Skeletal muscle cell (primary cell): Measurements from ENCODE around the gene LGR5.

Source experiments
- DNase-seq: peaks from one replicate; pipeline ENCODE4 v3.0.0-alpha.2; 2010; ENCODE audit warnings: low read depth
- H3K4me3 ChIP-seq: 2 replicates; pipeline ENCODE4 v1.5.1; 2011; ENCODE audit warnings: low read depth, mild to moderate bottlenecking, control low read depth, low read length, moderate library complexity

Gene LGR5

GRCh38 chr12:71431991-71432390 is 7.6 kb upstream of the LGR5 start:
- DNase-seq: no peak
- H3K4me3 ChIP-seq: no peak overlapping the region

- H3K4me3 ChIP-seq: no peak overlapping the region
- DNase-seq: no peak
Observed at GRCh38 chr12:71432936-71433335, 6.7 kb upstream of the LGR5 start.

- no peak overlapping the region for H3K4me3 ChIP-seq
Observed at GRCh38 chr12:71436696-71437095, 2.9 kb upstream of the LGR5 start.

DNA sequence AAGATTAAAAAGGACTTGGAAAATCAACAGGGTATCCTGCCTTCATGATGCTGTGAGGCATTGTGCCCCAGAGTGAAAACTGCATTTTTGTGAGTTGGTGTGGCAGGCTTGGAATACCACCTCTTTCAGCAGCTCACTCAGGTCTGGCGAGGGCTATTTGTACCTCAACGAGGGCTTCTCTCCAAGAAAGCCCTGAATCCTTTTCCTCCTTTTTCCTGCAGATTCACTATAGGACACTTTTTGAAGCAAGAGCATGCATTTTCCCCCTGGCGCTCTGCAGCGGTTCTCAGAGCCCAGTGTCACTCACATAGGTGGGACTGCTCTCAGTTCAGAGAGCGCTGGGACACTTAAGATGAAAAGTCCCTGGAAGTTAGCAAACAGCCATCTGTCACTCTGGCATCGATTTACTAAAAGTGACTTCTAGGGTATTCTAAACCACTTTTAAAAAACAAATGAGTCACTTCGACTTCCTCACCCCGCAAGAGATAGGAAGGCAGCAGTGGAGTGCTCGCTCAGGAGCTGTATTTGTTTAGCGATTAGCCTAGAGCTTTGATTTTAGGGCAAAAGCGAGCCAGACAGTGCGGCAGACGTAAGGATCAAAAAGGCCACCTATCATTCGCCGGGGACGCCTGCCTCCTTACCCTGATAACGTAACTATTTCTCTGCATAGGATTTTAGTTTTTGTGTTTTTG is 782 bp upstream of the LGR5 start:
- peak overlapping the region; percentile 54 for H3K4me3 ChIP-seq
- no peak for DNase-seq

More at GRCh38 chr12:71436696-71437095, 2.9 kb upstream of the LGR5 start:
- DNase-seq: no peak

DNA sequence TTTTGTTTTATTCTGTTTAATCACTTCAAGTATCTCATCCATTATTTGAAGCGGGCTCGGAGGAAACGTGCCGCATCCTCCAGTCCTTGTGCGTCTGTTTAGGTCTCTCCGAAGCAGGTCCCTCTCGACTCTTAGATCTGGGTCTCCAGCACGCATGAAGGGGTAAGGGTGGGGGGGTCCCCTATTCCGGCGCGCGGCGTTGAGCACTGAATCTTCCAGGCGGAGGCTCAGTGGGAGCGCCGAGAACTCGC is 311 bp upstream of the LGR5 start:
- no peak for DNase-seq

DNA sequence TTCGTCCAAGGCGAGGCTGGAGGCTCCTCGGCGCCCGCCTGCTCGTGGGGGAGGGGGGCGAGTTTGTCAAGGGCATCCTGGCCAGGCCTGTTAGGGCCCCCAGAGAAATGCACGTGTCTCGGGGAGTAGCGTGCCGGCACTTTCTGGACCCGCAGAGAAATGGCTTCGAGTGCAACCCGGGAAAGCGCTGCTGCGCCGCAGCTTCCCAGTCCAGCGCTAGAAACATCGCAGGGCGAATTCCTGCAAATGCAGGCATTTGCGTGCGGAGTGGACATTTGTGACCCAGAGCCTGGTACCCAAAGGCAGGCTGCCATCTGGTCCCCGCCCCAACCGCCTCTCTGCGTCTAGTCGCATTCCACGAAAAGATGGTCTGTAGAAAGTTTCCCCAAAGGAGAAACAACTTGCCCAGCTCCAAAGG is 756 bp downstream of the LGR5 start:
- peak overlapping the region; percentile 54 for H3K4me3 ChIP-seq
- DNase-seq: no peak

More for the DNA sequence above, 311 bp upstream of the LGR5 start:
- H3K4me3 ChIP-seq: peak overlapping the region; percentile 54

DNA sequence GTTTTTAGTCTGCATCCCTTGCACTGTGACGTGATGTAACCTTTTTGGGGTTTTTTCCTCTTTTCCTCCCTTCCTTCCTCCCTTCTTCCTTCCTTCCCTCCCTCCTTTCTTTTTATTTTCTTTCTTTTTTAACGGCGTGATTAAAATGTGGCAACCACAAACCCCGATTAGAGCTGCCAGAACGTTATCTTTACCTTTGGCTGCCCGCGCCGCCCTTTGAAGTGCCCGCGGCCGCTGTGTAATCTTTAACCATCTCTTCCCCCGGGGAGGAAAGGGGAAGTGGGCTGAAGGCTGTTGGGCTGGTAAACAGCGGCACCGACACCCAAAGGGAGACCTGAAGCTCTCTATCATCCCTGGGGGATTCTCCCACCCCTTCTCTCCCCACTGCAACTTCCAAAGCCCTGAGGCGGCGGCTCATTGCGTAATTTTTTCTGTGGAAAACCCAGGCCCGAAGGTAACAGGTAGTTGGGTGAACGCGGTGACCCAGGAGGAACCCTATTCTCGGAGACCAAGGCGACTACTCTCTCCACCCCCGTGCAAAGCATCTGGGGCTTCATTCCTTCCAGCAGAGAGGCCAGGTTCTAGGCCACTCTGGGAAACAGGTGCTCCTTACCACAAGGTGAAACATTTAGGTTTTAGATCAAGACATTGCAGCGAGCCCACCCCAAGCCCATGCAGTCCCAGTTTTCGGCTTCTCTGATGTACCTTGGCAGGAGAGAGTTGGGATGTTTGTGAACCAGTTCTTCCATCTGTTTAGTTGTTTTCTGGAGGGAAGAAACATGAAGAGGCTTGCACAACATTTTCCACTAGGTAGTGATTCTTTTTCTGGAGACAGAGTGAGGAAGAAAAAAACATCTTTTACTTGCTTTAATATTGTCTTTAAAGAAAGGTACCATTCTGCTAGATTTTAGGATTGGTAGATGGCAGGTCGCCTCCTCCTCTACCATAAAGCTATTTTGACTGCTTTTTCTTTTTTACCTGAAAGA is 1.5 kb downstream of the LGR5 start:
- no peak for DNase-seq
- H3K4me3 ChIP-seq: peak overlapping the region; percentile 54

DNA sequence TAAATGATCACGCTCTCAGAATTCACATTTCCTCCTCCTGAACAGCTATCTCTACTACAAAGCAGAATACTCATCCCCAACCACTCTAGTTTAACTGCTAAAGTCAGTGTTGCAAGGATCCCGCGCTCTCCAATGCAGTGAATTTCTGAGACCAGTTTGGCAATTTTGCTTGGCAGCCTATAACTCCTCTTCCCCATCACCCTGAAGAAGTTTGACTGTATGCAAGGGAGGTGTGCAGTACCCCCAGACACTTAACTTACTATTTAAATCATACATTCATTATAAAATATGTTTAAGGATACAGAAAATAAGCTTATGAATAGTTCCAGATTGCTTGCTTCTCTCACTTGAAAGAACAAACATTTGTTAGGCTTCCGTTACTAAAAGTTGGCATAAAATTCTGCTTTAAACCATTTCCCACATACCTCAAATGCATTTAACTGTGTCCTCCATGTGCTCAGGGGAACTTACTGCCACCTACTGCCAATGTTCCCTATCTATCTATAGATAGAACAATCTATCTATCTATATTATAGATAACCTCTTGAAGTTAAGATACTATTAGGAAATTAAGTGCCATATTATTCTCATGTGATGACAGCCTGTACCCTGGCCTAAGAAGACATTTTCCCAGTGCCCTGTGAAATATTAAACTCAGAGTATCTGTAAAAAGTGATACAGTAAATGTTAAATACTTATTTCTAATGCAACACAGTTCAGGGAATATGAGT is 2.4 kb downstream of the LGR5 start:
- no peak for DNase-seq
- no peak overlapping the region for H3K4me3 ChIP-seq

DNA sequence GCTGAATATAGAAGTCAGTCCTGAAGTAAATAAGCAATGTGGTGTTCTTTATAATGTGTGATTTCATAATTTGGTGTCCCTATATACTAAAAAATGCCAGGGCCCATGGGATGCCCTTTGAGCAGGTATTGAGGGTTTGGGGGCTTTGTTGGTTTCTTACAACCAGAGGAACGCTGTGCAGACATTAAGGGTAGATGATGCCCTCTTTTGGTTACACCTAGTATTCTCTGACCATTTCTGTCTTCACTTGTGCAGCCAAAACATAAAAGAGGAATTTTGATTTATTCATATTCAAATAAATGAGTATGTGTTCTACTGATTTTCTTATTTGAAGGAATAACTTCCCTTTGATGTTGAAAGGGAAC is 3.0 kb downstream of the LGR5 start:
- H3K4me3 ChIP-seq: no peak overlapping the region
- DNase-seq: no peak

DNA sequence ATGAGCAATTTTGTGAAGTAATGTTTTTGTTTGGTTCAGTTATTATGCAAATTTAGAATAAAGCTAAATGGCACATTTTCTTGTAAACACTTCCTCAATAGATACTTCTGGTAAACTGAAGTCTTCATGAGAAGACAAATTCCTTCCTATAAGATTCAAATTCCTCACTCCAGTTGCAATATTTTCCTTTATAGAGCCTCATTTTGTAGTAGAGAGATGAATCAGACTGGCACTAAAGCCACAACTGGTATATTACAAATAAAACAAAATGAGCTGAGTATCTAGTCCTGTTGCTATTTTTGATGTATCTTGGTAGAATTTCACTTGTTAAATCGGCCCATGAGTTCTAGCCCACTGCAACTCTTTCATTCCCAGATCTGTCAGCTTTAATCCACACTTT is 5.5 kb downstream of the LGR5 start:
- DNase-seq: no peak
- no peak overlapping the region for H3K4me3 ChIP-seq

GRCh38 chr12:71447691-71448132 is 8.1 kb downstream of the LGR5 start:
- DNase-seq: no peak
- no peak overlapping the region for H3K4me3 ChIP-seq

DNA sequence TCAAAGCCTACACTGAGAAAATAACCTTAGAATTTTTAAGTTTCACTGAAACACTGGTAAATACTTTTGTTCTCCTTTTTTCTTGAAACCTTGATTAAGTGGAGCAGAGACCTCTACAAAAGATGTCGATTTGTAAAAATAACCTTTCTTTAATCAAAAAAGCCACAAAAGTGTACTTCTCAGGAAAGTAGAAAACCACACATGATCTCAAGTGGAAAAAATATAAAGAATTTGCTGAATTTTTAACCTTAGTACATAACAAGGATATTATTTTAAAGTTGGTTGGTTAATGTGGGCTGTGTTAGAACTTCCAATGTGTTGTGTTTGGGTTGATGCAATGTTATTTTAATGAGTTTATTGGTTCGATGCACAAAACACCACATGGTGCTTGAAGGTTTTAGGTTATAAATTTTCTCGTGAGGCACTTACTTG is 8.6 kb downstream of the LGR5 start:
- H3K4me3 ChIP-seq: no peak overlapping the region
- no peak for DNase-seq

DNA sequence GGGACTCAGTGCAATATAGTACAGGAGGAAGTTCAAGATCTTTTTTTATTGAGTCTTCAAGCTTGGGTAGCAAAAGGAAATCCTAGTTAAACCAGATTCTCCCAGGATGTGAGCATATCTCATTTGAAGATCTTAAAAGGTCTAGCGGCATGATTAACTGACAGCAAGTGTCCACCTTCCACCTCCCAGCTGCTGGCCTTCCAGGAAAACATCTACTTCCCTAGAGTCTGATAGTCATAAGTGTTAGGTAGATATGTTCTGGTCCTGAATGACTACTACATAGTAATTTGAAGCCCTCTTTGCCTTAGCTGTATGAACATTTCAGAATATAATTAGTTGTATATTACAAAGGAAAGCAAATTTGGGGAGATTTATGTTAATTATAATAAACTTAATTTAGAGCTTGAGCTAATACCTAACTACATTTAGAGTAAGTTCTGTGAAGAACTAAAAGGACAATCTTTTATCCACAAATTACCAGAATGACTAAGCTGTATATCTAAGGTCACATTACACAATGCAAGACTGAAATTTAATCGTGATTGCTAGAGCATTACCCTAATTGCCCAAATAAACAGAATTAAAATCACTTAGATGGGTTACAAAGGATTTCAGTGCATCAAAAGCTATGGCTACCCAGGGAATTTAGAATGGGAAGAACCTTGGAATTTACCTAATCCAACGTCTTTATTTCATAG is 9.9 kb downstream of the LGR5 start:
- no peak for DNase-seq
- H3K4me3 ChIP-seq: no peak overlapping the region

- no peak for DNase-seq
- H3K4me3 ChIP-seq: no peak overlapping the region
Observed at GRCh38 chr12:71452006-71452405, 12.4 kb downstream of the LGR5 start.

- H3K4me3 ChIP-seq: no peak overlapping the region
- no peak for DNase-seq
Observed at GRCh38 chr12:71455028-71455737, 15.6 kb downstream of the LGR5 start.

GRCh38 chr12:71456316-71456715 is 16.7 kb downstream of the LGR5 start:
- DNase-seq: no peak

GRCh38 chr12:71456990-71457389 is 17.4 kb downstream of the LGR5 start:
- no peak for DNase-seq
- no peak overlapping the region for H3K4me3 ChIP-seq

More at GRCh38 chr12:71456316-71456715, 16.7 kb downstream of the LGR5 start:
- no peak overlapping the region for H3K4me3 ChIP-seq

- H3K4me3 ChIP-seq: no peak overlapping the region
Observed at GRCh38 chr12:71460318-71460717, 20.7 kb downstream of the LGR5 start.

More at GRCh38 chr12:71460318-71460717, 20.7 kb downstream of the LGR5 start:
- no peak for DNase-seq
